HepG2 (cell line): ENCODE measurements around the gene DIS3L2.

ENCODE experiments used
- CHCHD3 ChIP-seq: sonication (generic); formaldehyde crosslinking; IDR thresholded peaks from 2 replicates; pipeline ENCODE4 v1.8.0; 2022; ENCODE audit warnings: mild to moderate bottlenecking, missing genetic modification reagents, moderate library complexity
- ELF1 ChIP-seq: sonication (generic); formaldehyde crosslinking; IDR thresholded peaks from 2 replicates; pipeline ENCODE4 v1.4.0; 2020; ENCODE audit warnings: missing genetic modification reagents
- FOSL2 ChIP-seq: sonication (generic); formaldehyde crosslinking; IDR thresholded peaks from 2 replicates; pipeline ENCODE4 v1.4.0; 2020; ENCODE audit warnings: missing genetic modification reagents
- MTF1 ChIP-seq: sonication (generic); formaldehyde crosslinking; IDR thresholded peaks from 2 replicates; pipeline ENCODE4 v1.5.0; 2020; ENCODE audit warnings: missing genetic modification reagents
- NONO ChIP-seq, 2 experiments: fragments of 450-650 bp in 1 of 2; sonication (generic) in 1 of 2; formaldehyde crosslinking in 1 of 2; IDR thresholded peaks in 1 of 2; conservative IDR thresholded peaks in 1 of 2; 2 replicates each; pipeline versions ENCODE4 v1.6.1 to v1.8.0; 2017 to 2022; ENCODE audit warnings: mild to moderate bottlenecking in 1 of 2, missing genetic modification reagents in 1 of 2, moderate library complexity in 1 of 2
- SALL1 ChIP-seq: sonication (generic); formaldehyde crosslinking; IDR thresholded peaks from 2 replicates; pipeline ENCODE4 v1.8.0; 2022; ENCODE audit warnings: mild to moderate bottlenecking, missing genetic modification reagents
- TAF1 ChIP-seq: sonication (generic); formaldehyde crosslinking; IDR thresholded peaks from 2 replicates; pipeline ENCODE4 v1.4.0; 2020; ENCODE audit warnings: missing genetic modification reagents
- ZEB1 ChIP-seq: IDR thresholded peaks from 2 replicates; pipeline ENCODE4 v1.6.1; 2012; ENCODE audit warnings: mild to moderate bottlenecking, low read depth, inconsistent platforms; ENCODE audit not compliant: insufficient replicate concordance
- ZNF121 ChIP-seq: sonication (generic); formaldehyde crosslinking; IDR thresholded peaks from 2 replicates; pipeline ENCODE4 v1.5.0; 2020; ENCODE audit warnings: mild to moderate bottlenecking, missing genetic modification reagents
- ZNF143 ChIP-seq: sonication (generic); formaldehyde crosslinking; IDR thresholded peaks from 2 replicates; pipeline ENCODE4 v1.4.0; 2020; ENCODE audit warnings: missing genetic modification reagents
- TF ChIP-seq, protein P1 (sequence below), 2 experiments: fragments of 450-650 bp in 1 of 2; sonication (generic) in 1 of 2; formaldehyde crosslinking in 1 of 2; IDR thresholded peaks; 2 replicates each; pipeline versions ENCODE4 v1.6.1 to v1.8.0; 2016 to 2022; ENCODE audit warnings: antibody characterized with exemption in 1 of 2, mild to moderate bottlenecking in 1 of 2, missing genetic modification reagents in 1 of 2
- TF ChIP-seq, protein P2 (sequence below): sonication (generic); formaldehyde crosslinking; IDR thresholded peaks from 2 replicates; pipeline ENCODE4 v1.5.0; 2020; ENCODE audit warnings: missing genetic modification reagents

DNA sequence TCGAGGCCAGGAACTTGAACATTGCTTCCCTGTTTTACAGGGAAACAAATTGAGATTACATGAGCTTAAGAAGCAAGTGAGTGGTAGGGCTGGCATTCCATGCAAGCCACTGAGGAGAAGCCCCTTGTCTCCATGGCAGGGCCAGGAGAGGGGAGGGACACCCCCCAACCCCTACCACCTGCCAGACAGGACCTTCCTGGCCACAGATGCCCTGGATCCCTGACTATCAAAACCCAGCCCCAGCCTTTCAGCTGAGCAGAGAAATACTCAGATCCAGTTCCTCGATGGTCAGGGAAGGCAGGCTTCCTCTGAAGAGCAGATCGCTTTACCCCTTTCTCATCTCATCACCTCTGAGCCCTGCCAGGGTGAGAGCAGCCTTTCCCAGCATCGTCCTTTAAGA lies 363.3 kb downstream of the DIS3L2 start:
- TF ChIP-seq ZNF143 (CRISPR knock-in tag) (no peak), ZEB1 (no peak), SALL1 (CRISPR knock-in tag) (no peak), NONO (IDR thresholded peaks at IDR 0.05) (no peak), NONO (CRISPR knock-in tag; conservative IDR thresholded peaks at IDR 0.05) (no peak), ZNF121 (CRISPR knock-in tag) (no peak), FOSL2 (CRISPR knock-in tag) (no peak), ELF1 (CRISPR knock-in tag) (no peak), TAF1 (no peak), MTF1 (CRISPR knock-in tag) (no peak), CHCHD3 (CRISPR knock-in tag) (no peak)
- TF ChIP-seq, protein P1, sequence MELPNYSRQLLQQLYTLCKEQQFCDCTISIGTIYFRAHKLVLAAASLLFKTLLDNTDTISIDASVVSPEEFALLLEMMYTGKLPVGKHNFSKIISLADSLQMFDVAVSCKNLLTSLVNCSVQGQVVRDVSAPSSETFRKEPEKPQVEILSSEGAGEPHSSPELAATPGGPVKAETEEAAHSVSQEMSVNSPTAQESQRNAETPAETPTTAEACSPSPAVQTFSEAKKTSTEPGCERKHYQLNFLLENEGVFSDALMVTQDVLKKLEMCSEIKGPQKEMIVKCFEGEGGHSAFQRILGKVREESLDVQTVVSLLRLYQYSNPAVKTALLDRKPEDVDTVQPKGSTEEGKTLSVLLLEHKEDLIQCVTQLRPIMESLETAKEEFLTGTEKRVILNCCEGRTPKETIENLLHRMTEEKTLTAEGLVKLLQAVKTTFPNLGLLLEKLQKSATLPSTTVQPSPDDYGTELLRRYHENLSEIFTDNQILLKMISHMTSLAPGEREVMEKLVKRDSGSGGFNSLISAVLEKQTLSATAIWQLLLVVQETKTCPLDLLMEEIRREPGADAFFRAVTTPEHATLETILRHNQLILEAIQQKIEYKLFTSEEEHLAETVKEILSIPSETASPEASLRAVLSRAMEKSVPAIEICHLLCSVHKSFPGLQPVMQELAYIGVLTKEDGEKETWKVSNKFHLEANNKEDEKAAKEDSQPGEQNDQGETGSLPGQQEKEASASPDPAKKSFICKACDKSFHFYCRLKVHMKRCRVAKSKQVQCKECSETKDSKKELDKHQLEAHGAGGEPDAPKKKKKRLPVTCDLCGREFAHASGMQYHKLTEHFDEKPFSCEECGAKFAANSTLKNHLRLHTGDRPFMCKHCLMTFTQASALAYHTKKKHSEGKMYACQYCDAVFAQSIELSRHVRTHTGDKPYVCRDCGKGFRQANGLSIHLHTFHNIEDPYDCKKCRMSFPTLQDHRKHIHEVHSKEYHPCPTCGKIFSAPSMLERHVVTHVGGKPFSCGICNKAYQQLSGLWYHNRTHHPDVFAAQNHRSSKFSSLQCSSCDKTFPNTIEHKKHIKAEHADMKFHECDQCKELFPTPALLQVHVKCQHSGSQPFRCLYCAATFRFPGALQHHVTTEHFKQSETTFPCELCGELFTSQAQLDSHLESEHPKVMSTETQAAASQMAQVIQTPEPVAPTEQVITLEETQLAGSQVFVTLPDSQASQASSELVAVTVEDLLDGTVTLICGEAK (IDR thresholded peaks at IDR 0.05), result no peak
- TF ChIP-seq, protein P1 (CRISPR knock-in tag; IDR thresholded peaks at IDR 0.05), result no peak
- TF ChIP-seq, protein P2, sequence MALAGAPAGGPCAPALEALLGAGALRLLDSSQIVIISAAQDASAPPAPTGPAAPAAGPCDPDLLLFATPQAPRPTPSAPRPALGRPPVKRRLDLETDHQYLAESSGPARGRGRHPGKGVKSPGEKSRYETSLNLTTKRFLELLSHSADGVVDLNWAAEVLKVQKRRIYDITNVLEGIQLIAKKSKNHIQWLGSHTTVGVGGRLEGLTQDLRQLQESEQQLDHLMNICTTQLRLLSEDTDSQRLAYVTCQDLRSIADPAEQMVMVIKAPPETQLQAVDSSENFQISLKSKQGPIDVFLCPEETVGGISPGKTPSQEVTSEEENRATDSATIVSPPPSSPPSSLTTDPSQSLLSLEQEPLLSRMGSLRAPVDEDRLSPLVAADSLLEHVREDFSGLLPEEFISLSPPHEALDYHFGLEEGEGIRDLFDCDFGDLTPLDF (CRISPR knock-in tag), result no peak
